ENCODE data around the gene IFT43. TPM values are rescaled to one million over a fixed set of nuclear protein-coding genes. Genes with fewer than 3 reads are reported as not detected.
A peak's percentile ranks its signal among the peaks of the same experiment; 100 is the strongest.

The IFT43 gene
- polyA plus RNA-seq, 3 donors = 10.3 to 12.4 (median 10.5) TPM

- peaks cover 0 to 2% (median 0%) of the 10 kb centered on the region in 7 donors for H3K9me3 Mint-ChIP-seq
- no peak for TF ChIP-seq CTCF (IDR thresholded peaks at IDR 0.05)
- 93% methylated on average over 6 of the region's 6 CpGs for WGBS (ENCODE audit: insufficient coverage)
These were observed 104.0 kb downstream of the IFT43 start for GRCh38 chr14:76089575-76089974.

GRCh38 chr14:76090616-76091391, 105.2 kb downstream of the IFT43 start:
- no peaks in the 10 kb centered on the region for H3K27me3 ChIP-seq (ENCODE audit: control insufficient read depth in 2 of 2, insufficient read depth in 2 of 2, low read length in 2 of 2)
- Mint-ChIP-seq H3K4me1 (no peaks in the 10 kb centered on the region), H3K27me3 (ENCODE audit: low read depth in 3 of 3) (peaks cover 0 to 3% (median 1%) of the 10 kb centered on the region in 3 donors), H3K9me3 (peaks cover 0 to 2% (median 0%) of the 10 kb centered on the region in 7 donors), H3K27ac (no peak overlapping the region), H3K4me3 (no peak overlapping the region), H3K36me3 (no peaks in the 10 kb centered on the region)
- no peak for TF ChIP-seq CTCF (IDR thresholded peaks at IDR 0.05)
- no peaks in the 10 kb centered on the region for H3K9me3 ChIP-seq (replicated peaks in 1 of 2; ENCODE audit: control insufficient read depth in 1 of 2, insufficient read depth in 1 of 2, low read length in 2 of 2)
- H3K36me3 ChIP-seq (replicated peaks in 1 of 2; ENCODE audit: control insufficient read depth in 1 of 2, insufficient read depth in 2 of 2, low read length in 2 of 2) = no peaks in the 10 kb centered on the region
- H3K4me2 ChIP-seq (replicated peaks; ENCODE audit: extremely low read depth, low read length, poor library complexity, severe bottlenecking) = no peak overlapping the region
- no peaks in the 10 kb centered on the region for H4K20me1 ChIP-seq (ENCODE audit: insufficient read depth, low read length)
- no peaks in the 10 kb centered on the region for H3K79me2 ChIP-seq (ENCODE audit: insufficient read depth, low read length)
- DNase-seq = no peak
- 72% methylated on average over 15 of the region's 16 CpGs for WGBS (ENCODE audit: insufficient coverage)
- no peak overlapping the region for H2AFZ ChIP-seq (ENCODE audit: insufficient read depth, low read depth, low read length, poor library complexity, severe bottlenecking)
- H3K9ac ChIP-seq (ENCODE audit: insufficient read depth, low read length, poor library complexity, severe bottlenecking) = no peak overlapping the region
- intact Hi-C loops (cut with micrococcal nuclease) = no loop called here
- no peak overlapping the region for H3K4me3 ChIP-seq (replicated peaks in 1 of 3; ENCODE audit: low read depth in 2 of 3, low read length in 3 of 3)
- H3K27ac ChIP-seq (ENCODE audit: low read depth in 1 of 2, low read length in 2 of 2) = no peak overlapping the region
- no peaks in the 10 kb centered on the region for H3K4me1 ChIP-seq (ENCODE audit: control insufficient read depth in 1 of 2, insufficient read depth in 2 of 2, low read length in 2 of 2)

More at GRCh38 chr14:76089575-76089974, 104.0 kb downstream of the IFT43 start:
- H3K36me3 Mint-ChIP-seq = no peaks in the 10 kb centered on the region
- Histone ChIP-seq H2AFZ (ENCODE audit: insufficient read depth, low read depth, low read length, poor library complexity, severe bottlenecking) (no peak overlapping the region), H3K79me2 (ENCODE audit: insufficient read depth, low read length) (no peaks in the 10 kb centered on the region), H3K27me3 (ENCODE audit: control insufficient read depth in 2 of 2, insufficient read depth in 2 of 2, low read length in 2 of 2) (no peaks in the 10 kb centered on the region), H3K4me1 (ENCODE audit: control insufficient read depth in 1 of 2, insufficient read depth in 2 of 2, low read length in 2 of 2) (no peaks in the 10 kb centered on the region), H3K9me3 (replicated peaks in 1 of 2; ENCODE audit: control insufficient read depth in 1 of 2, insufficient read depth in 1 of 2, low read length in 2 of 2) (no peaks in the 10 kb centered on the region), H4K20me1 (ENCODE audit: insufficient read depth, low read length) (no peaks in the 10 kb centered on the region), H3K4me3 (replicated peaks in 1 of 3; ENCODE audit: low read depth in 2 of 3, low read length in 3 of 3) (no peak overlapping the region), H3K4me2 (replicated peaks; ENCODE audit: extremely low read depth, low read length, poor library complexity, severe bottlenecking) (no peak overlapping the region), H3K9ac (ENCODE audit: insufficient read depth, low read length, poor library complexity, severe bottlenecking) (no peak overlapping the region), H3K36me3 (replicated peaks in 1 of 2; ENCODE audit: control insufficient read depth in 1 of 2, insufficient read depth in 2 of 2, low read length in 2 of 2) (no peaks in the 10 kb centered on the region), H3K27ac (ENCODE audit: low read depth in 1 of 2, low read length in 2 of 2) (no peak overlapping the region)
- H3K4me3 Mint-ChIP-seq = no peak overlapping the region
- DNase-seq = no peak
- peaks cover 0 to 3% (median 1%) of the 10 kb centered on the region in 3 donors for H3K27me3 Mint-ChIP-seq (ENCODE audit: low read depth in 3 of 3)
- peak overlapping the region in 1 of 7 donors; percentile 44 for H3K27ac Mint-ChIP-seq
- H3K4me1 Mint-ChIP-seq = no peaks in the 10 kb centered on the region
- intact Hi-C loops (cut with micrococcal nuclease) = no loop called here
